Neural cell (in vitro differentiated cells): ENCODE data around the gene MMS19. TPM values are rescaled to one million over a fixed set of nuclear protein-coding genes. Genes with fewer than 3 reads are reported as not detected.

Experiments used
- H2AFZ ChIP-seq: fragments of 200-600, 300-800 bp; sonication (generic), shearing (Covaris generic); 2 replicates; pipeline ENCODE4 v1.6.0; 2014; ENCODE audit warnings: low read depth, mild to moderate bottlenecking, antibody characterized with exemption, low read length, moderate library complexity
- H3F3A ChIP-seq: fragments of 200-600 bp; shearing (Covaris generic); 2 replicates; pipeline ENCODE4 v1.6.1; 2016; ENCODE audit warnings: mild to moderate bottlenecking, moderate library complexity, mixed read lengths, antibody characterized with exemption, low read length; ENCODE audit not compliant: insufficient read depth, poor library complexity, severe bottlenecking
- H3K27ac ChIP-seq: fragments of 200-600, 300-800 bp; sonication (generic), shearing (Covaris generic); 2 replicates; pipeline ENCODE4 v1.5.1; 2014; ENCODE audit warnings: mild to moderate bottlenecking, low read length, moderate library complexity
- H3K27me3 ChIP-seq: fragments of 300-800, 200-600 bp; sonication (generic), shearing (Covaris generic); 2 replicates; pipeline ENCODE4 v1.6.0; 2014; ENCODE audit warnings: mild to moderate bottlenecking, low read depth, low read length, moderate library complexity; ENCODE audit not compliant: insufficient read depth
- H3K36me3 ChIP-seq: fragments of 300-800, 200-600 bp; sonication (generic), shearing (Covaris generic); 2 replicates; pipeline ENCODE4 v1.5.1; 2014; ENCODE audit warnings: mild to moderate bottlenecking, antibody characterized with exemption, low read length, moderate library complexity; ENCODE audit not compliant: insufficient read depth
- H3K4me2 ChIP-seq: fragments of 300-800, 200-600 bp; sonication (generic), shearing (Covaris generic); 2 replicates; pipeline ENCODE4 v1.6.0; 2014; ENCODE audit warnings: mild to moderate bottlenecking, low read length
- H3K4me3 ChIP-seq: fragments of 300-800, 200-600 bp; sonication (generic), shearing (Covaris generic); 2 replicates; pipeline ENCODE4 v1.5.1; 2014; ENCODE audit warnings: mild to moderate bottlenecking, low read length, moderate library complexity
- H3K79me2 ChIP-seq: fragments of 200-600 bp; shearing (Covaris generic); replicated peaks from 2 replicates; pipeline ENCODE4 v1.6.0; 2014; ENCODE audit warnings: mild to moderate bottlenecking, low read length, moderate library complexity; ENCODE audit not compliant: insufficient read depth
- H3K9ac ChIP-seq: fragments of 300-800, 200-600 bp; sonication (generic), shearing (Covaris generic); 2 replicates; pipeline ENCODE4 v1.6.1; 2016; ENCODE audit warnings: mild to moderate bottlenecking, low read length, mixed read lengths
- H3K9me2 ChIP-seq: fragments of 200-600 bp; shearing (Covaris generic); 2 replicates; pipeline ENCODE4 v1.6.1; 2016; ENCODE audit warnings: mild to moderate bottlenecking, low read length, mixed read lengths; ENCODE audit not compliant: insufficient read depth
- H3K9me3 ChIP-seq: fragments of 200-600, 300-800 bp; sonication (generic), shearing (Covaris generic); 2 replicates; pipeline ENCODE4 v1.6.1; 2016; ENCODE audit warnings: mild to moderate bottlenecking, mixed run types, low read length, moderate library complexity, mixed read lengths
- H4K20me1 ChIP-seq: fragments of 200-600 bp; shearing (Covaris generic); 2 replicates; pipeline ENCODE4 v1.6.1; 2016; ENCODE audit warnings: mild to moderate bottlenecking, mixed run types; ENCODE audit not compliant: insufficient read depth
- EP300 ChIP-seq: fragments of 450-650 bp; conservative IDR thresholded peaks from 2 replicates; pipeline ENCODE4 v1.6.1; 2014; ENCODE audit warnings: antibody characterized with exemption, mild to moderate bottlenecking, moderate library complexity; ENCODE audit not compliant: poor library complexity, severe bottlenecking
- EZH2 ChIP-seq: fragments of 200-600, 300-800 bp; shearing (Covaris generic), sonication (generic); IDR thresholded peaks from 2 replicates; pipeline ENCODE4 v1.6.1; 2014; ENCODE audit warnings: antibody characterized with exemption, low read length, borderline replicate concordance, mild to moderate bottlenecking; ENCODE audit not compliant: insufficient read depth, poor library complexity, severe bottlenecking
- MXI1 ChIP-seq: fragments of 450-650 bp; conservative IDR thresholded peaks from 2 replicates; pipeline ENCODE4 v1.6.1; 2014; ENCODE audit warnings: antibody characterized with exemption, mild to moderate bottlenecking; ENCODE audit not compliant: poor library complexity, severe bottlenecking
- POLR2AphosphoS5 ChIP-seq: IDR thresholded peaks from 2 replicates; pipeline ENCODE4 v1.6.1; 2012
- RAD21 ChIP-seq: fragments of 450-650 bp; conservative IDR thresholded peaks from 2 replicates; pipeline ENCODE4 v1.6.1; 2014; ENCODE audit warnings: antibody characterized with exemption, mild to moderate bottlenecking, moderate library complexity
- SMC3 ChIP-seq: fragments of 450-650 bp; conservative IDR thresholded peaks from 2 replicates; pipeline ENCODE4 v1.6.1; 2014; ENCODE audit warnings: antibody characterized with exemption, mild to moderate bottlenecking, moderate library complexity; ENCODE audit not compliant: poor library complexity
- TAF1 ChIP-seq: IDR thresholded peaks from 2 replicates; pipeline ENCODE4 v1.6.1; 2012; ENCODE audit warnings: low read depth
- polyA plus RNA-seq: library from polyadenylated mRNA; depleted of rRNA; stranded (reverse); fragments of >200 nt; gene quantifications from 2 replicates; pipeline ENCODE4 v1.2.3, GENCODE V29; 2014
- TF ChIP-seq, protein P1 (sequence below): IDR thresholded peaks from 2 replicates; pipeline ENCODE4 v1.6.1; 2012; ENCODE audit warnings: borderline replicate concordance
- TF ChIP-seq, protein P2 (sequence below): fragments of 450-650 bp; IDR thresholded peaks from 2 replicates; pipeline ENCODE4 v1.5.1; 2014; ENCODE audit warnings: antibody characterized with exemption, mild to moderate bottlenecking, moderate library complexity; ENCODE audit not compliant: poor library complexity, severe bottlenecking

Gene MMS19
- polyA plus RNA-seq, 1 donor from 2014 or later = 54.1 TPM

DNA sequence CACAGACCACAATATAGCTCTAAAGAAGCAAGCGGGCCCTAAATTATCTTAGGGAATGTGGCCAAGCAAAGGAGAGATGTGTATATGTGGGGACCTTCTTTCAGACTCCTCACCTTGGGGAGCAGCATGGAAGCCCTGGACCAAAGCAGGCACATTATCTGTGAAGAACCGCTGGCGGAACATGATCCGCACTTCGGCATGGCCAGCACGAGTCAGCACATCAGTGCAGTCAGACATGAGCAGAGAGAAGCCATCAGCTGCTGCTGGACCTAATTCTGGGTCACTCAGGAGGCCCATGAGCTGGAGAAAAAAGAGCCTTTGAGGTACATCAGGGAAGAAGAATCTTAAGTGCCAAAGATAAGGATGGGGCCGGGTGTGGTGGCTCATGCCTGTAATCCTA is 38.3 kb downstream of the MMS19 start:
- Histone ChIP-seq H3K4me3 (no peak overlapping the region), H3K9ac (no peak overlapping the region), H3K79me2 (no peaks in the 10 kb centered on the region), H3K4me2 (no peak overlapping the region), H3K27me3 (no peaks in the 10 kb centered on the region), H3K27ac (no peak overlapping the region), H3K9me3 (no peaks in the 10 kb centered on the region), H3F3A (no peaks in the 10 kb centered on the region), H4K20me1 (no peaks in the 10 kb centered on the region), H2AFZ (no peak overlapping the region), H3K9me2 (no peaks in the 10 kb centered on the region), H3K36me3 (peaks cover 11% of the 10 kb centered on the region)
- TF ChIP-seq POLR2AphosphoS5 (no peak), TAF1 (no peak), RAD21 (no peak), SMC3 (no peak), EP300 (no peak), EZH2 (no peak), MXI1 (no peak)
- TF ChIP-seq, protein P1, sequence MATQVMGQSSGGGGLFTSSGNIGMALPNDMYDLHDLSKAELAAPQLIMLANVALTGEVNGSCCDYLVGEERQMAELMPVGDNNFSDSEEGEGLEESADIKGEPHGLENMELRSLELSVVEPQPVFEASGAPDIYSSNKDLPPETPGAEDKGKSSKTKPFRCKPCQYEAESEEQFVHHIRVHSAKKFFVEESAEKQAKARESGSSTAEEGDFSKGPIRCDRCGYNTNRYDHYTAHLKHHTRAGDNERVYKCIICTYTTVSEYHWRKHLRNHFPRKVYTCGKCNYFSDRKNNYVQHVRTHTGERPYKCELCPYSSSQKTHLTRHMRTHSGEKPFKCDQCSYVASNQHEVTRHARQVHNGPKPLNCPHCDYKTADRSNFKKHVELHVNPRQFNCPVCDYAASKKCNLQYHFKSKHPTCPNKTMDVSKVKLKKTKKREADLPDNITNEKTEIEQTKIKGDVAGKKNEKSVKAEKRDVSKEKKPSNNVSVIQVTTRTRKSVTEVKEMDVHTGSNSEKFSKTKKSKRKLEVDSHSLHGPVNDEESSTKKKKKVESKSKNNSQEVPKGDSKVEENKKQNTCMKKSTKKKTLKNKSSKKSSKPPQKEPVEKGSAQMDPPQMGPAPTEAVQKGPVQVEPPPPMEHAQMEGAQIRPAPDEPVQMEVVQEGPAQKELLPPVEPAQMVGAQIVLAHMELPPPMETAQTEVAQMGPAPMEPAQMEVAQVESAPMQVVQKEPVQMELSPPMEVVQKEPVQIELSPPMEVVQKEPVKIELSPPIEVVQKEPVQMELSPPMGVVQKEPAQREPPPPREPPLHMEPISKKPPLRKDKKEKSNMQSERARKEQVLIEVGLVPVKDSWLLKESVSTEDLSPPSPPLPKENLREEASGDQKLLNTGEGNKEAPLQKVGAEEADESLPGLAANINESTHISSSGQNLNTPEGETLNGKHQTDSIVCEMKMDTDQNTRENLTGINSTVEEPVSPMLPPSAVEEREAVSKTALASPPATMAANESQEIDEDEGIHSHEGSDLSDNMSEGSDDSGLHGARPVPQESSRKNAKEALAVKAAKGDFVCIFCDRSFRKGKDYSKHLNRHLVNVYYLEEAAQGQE = no peak
- TF ChIP-seq, protein P2, sequence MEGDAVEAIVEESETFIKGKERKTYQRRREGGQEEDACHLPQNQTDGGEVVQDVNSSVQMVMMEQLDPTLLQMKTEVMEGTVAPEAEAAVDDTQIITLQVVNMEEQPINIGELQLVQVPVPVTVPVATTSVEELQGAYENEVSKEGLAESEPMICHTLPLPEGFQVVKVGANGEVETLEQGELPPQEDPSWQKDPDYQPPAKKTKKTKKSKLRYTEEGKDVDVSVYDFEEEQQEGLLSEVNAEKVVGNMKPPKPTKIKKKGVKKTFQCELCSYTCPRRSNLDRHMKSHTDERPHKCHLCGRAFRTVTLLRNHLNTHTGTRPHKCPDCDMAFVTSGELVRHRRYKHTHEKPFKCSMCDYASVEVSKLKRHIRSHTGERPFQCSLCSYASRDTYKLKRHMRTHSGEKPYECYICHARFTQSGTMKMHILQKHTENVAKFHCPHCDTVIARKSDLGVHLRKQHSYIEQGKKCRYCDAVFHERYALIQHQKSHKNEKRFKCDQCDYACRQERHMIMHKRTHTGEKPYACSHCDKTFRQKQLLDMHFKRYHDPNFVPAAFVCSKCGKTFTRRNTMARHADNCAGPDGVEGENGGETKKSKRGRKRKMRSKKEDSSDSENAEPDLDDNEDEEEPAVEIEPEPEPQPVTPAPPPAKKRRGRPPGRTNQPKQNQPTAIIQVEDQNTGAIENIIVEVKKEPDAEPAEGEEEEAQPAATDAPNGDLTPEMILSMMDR = no peak

DNA sequence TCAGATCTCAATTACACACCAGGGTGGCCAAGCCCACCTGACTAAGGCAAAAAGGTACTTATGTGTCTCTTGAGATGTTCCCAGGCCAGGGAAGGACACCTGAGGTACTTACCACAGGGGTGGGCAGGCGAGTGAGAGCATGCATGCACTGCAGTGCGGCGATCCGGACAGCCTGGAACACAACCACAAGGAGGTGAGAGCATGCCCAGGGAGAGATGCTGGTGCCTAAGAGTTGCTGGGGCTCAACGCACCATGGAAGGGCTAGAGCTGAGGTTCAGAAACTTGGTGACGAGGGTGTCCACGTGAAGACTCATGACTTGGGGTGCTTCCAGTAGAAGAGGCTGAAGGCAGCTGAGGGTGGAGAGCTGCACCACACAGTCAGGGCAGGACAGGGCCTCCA is 39.1 kb downstream of the MMS19 start:
- Histone ChIP-seq H3K36me3 (peaks cover 11% of the 10 kb centered on the region), H3K27ac (no peak overlapping the region)

More for the DNA sequence above, 39.1 kb downstream of the MMS19 start:
- H3K9me3 ChIP-seq = no peaks in the 10 kb centered on the region
- no peaks in the 10 kb centered on the region for H3F3A ChIP-seq
- no peaks in the 10 kb centered on the region for H3K27me3 ChIP-seq
- H3K79me2 ChIP-seq = no peaks in the 10 kb centered on the region
- no peaks in the 10 kb centered on the region for H3K9me2 ChIP-seq
- H3K9ac ChIP-seq = no peak overlapping the region
- H3K4me3 ChIP-seq = no peak overlapping the region
- no peak overlapping the region for H2AFZ ChIP-seq
- no peak for TF ChIP-seq POLR2AphosphoS5
- no peak for TF ChIP-seq TAF1
- TF ChIP-seq, protein P1 = no peak
- TF ChIP-seq MXI1 = no peak
- no peak for TF ChIP-seq RAD21
- TF ChIP-seq, protein P2 = no peak
- TF ChIP-seq EP300 = no peak
- no peak for TF ChIP-seq SMC3
- no peak for TF ChIP-seq EZH2
- H3K4me2 ChIP-seq = no peak overlapping the region
- no peaks in the 10 kb centered on the region for H4K20me1 ChIP-seq
